ENCODE results near the gene TSPAN14. TPM values are rescaled to one million over a fixed set of nuclear protein-coding genes. Genes with fewer than 3 reads are reported as not detected.
A peak's percentile ranks its signal among the peaks of the same experiment; 100 is the strongest.

TSPAN14 gene
- total RNA-seq, 4 donors from 2014 or later, result 61.6 to 83.4 (median 77.9) TPM

- H3K4me3 ChIP-seq (replicated peaks in 1 of 3), result no peak overlapping the region
- peaks cover 38 to 70% of the 10 kb centered on the region in 2 donors for H3K4me1 ChIP-seq
- no peak for DNase-seq
- WGBS, 2 donors, result 91 to 94% methylated on average over 10 to 12 of the region's 13 CpGs
- TF ChIP-seq CTCF (IDR thresholded peaks at IDR 0.05) (no peak), POLR2A (IDR thresholded peaks at IDR 0.05) (no peak)
- no peaks in the 10 kb centered on the region for H3K9me3 ChIP-seq
- intact Hi-C loops (cut with DNase I), result loop anchor here (10.0 kb wide), 1 partner anchor 122 kb away; no protein-coding TSS in a partner anchor
- H3K36me3 ChIP-seq, result peaks cover 22 to 25% of the 10 kb centered on the region in 2 donors
- H3K27ac ChIP-seq, result peak overlapping the region in 2 of 3 donors; percentile 86 to 94
- H3K27me3 ChIP-seq, result no peaks in the 10 kb centered on the region
Observed at GRCh38 chr10:80506836-80507487, 52.9 kb downstream of the TSPAN14 start.

- DNase-seq, result no peak
- Histone ChIP-seq H3K9me3 (no peaks in the 10 kb centered on the region), H3K27me3 (no peaks in the 10 kb centered on the region), H3K4me3 (replicated peaks in 1 of 3) (no peak overlapping the region), H3K27ac (peak overlapping the region in 2 of 3 donors; percentile 43 to 62), H3K4me1 (peaks cover 22 to 49% of the 10 kb centered on the region in 2 donors), H3K36me3 (peaks cover 42 to 45% of the 10 kb centered on the region in 2 donors)
- TF ChIP-seq CTCF (IDR thresholded peaks at IDR 0.05) (no peak), POLR2A (IDR thresholded peaks at IDR 0.05) (no peak)
- WGBS, 2 donors, result 76 to 87% methylated on average over 8 of the region's 8 CpGs
- intact Hi-C loops (cut with DNase I), result loop anchor here (10.0 kb wide), 1 partner anchor 124 kb away; no protein-coding TSS in a partner anchor
Observed at GRCh38 chr10:80509108-80509402, 54.9 kb downstream of the TSPAN14 start.

- H3K27ac ChIP-seq, result peak overlapping the region in 2 of 3 donors; percentile 43 to 62
- H3K4me3 ChIP-seq (replicated peaks in 1 of 3), result no peak overlapping the region
- peaks cover 47 to 49% of the 10 kb centered on the region in 2 donors for H3K36me3 ChIP-seq
- 71 to 77% methylated on average over 16 to 18 of the region's 18 CpGs for WGBS, 2 donors
- no peaks in the 10 kb centered on the region for H3K9me3 ChIP-seq
- H3K4me1 ChIP-seq, result peaks cover 16 to 44% of the 10 kb centered on the region in 2 donors
- TF ChIP-seq CTCF (IDR thresholded peaks at IDR 0.05) (no peak), POLR2A (IDR thresholded peaks at IDR 0.05) (no peak)
- no peaks in the 10 kb centered on the region for H3K27me3 ChIP-seq
- intact Hi-C loops (cut with DNase I), result loop anchor here (10.0 kb wide), 1 partner anchor 125 kb away; no protein-coding TSS in a partner anchor
- DNase-seq, result no peak
Observed at GRCh38 chr10:80509403-80510161, 55.5 kb downstream of the TSPAN14 start.

- Histone ChIP-seq H3K27ac (peak overlapping the region in 1 of 3 donors; percentile 2), H3K9me3 (no peaks in the 10 kb centered on the region), H3K36me3 (peaks cover 55 to 67% of the 10 kb centered on the region in 2 donors), H3K4me3 (replicated peaks in 1 of 3) (no peak overlapping the region), H3K4me1 (peaks cover 7 to 33% of the 10 kb centered on the region in 2 donors), H3K27me3 (no peaks in the 10 kb centered on the region)
- 77 to 87% methylated on average over 4 to 10 of the region's 10 CpGs for WGBS, 2 donors
- DNase-seq, result no peak
- intact Hi-C loops (cut with DNase I), result no loop called here
- TF ChIP-seq POLR2A (IDR thresholded peaks at IDR 0.05), result no peak
- no peak for TF ChIP-seq CTCF (IDR thresholded peaks at IDR 0.05)
Observed at GRCh38 chr10:80512031-80512526, 58.0 kb downstream of the TSPAN14 start.
